ENCODE measurements around the gene MAML1.

- no peak for TF ChIP-seq CTCF (IDR thresholded peaks at IDR 0.05)
- TF ChIP-seq POLR2A (IDR thresholded peaks at IDR 0.05) = no peak
These were observed 62.6 kb downstream of the MAML1 start for GRCh38 chr5:179795049-179795862.
